GM23338 (cell line): ENCODE results near the gene GPR179. TPM values are rescaled to one million over a fixed set of nuclear protein-coding genes. Genes with fewer than 3 reads are reported as not detected.

Experiments
- ATAC-seq: fragments of 200-7000 bp; cut with Tn5 transposase; 3 replicates; pipeline ENCODE4 v1.9.1; 2020
- DNase-seq: peaks from one replicate; pipeline ENCODE4 v3.0.0-alpha.2; 2015; ENCODE audit warnings: low spot score
- H2AFZ ChIP-seq: fragments of 200-600 bp; sonication (generic); 2 replicates; pipeline ENCODE4 v1.8.0; 2016; ENCODE audit warnings: antibody characterized with exemption, mild to moderate bottlenecking, moderate library complexity
- H3F3A ChIP-seq: fragments of 200-600 bp; sonication (generic); replicated peaks from 2 replicates; pipeline ENCODE4 v1.8.0; 2017; ENCODE audit warnings: antibody characterized with exemption, mixed run types, low read depth
- H3K27ac ChIP-seq: fragments of 200-600 bp; sonication (generic); 2 replicates; pipeline ENCODE4 v1.6.1; 2016; ENCODE audit warnings: low read depth
- H3K27me3 ChIP-seq: fragments of 200-600 bp; sonication (generic); 2 replicates; pipeline ENCODE4 v1.8.0; 2016; ENCODE audit warnings: mild to moderate bottlenecking, mixed run types, moderate library complexity; ENCODE audit not compliant: insufficient read depth
- H3K36me3 ChIP-seq: fragments of 200-600 bp; sonication (generic); 2 replicates; pipeline ENCODE4 v1.8.0; 2016; ENCODE audit warnings: mild to moderate bottlenecking; ENCODE audit not compliant: insufficient read depth
- H3K4me1 ChIP-seq: fragments of 200-600 bp; sonication (generic); 2 replicates; pipeline ENCODE4 v1.8.0; 2016; ENCODE audit warnings: mild to moderate bottlenecking, moderate library complexity; ENCODE audit not compliant: insufficient read depth
- H3K4me2 ChIP-seq: fragments of 200-600 bp; sonication (generic); 2 replicates; pipeline ENCODE4 v1.7.1; 2017; ENCODE audit warnings: mixed run types
- H3K4me3 ChIP-seq: fragments of 200-600 bp; sonication (generic); 2 replicates; pipeline ENCODE4 v1.6.1; 2016; ENCODE audit warnings: mixed run types
- H3K79me2 ChIP-seq: fragments of 200-600 bp; sonication (generic); replicated peaks from 2 replicates; pipeline ENCODE4 v1.8.0; 2017; ENCODE audit warnings: mild to moderate bottlenecking; ENCODE audit not compliant: insufficient read depth
- H3K9me2 ChIP-seq: fragments of 200-600 bp; sonication (generic); 2 replicates; pipeline ENCODE4 v1.8.0; 2017; ENCODE audit not compliant: insufficient read depth
- H4K20me1 ChIP-seq: fragments of 200-600 bp; sonication (generic); replicated peaks from 2 replicates; pipeline ENCODE4 v1.8.0; 2017; ENCODE audit warnings: mild to moderate bottlenecking; ENCODE audit not compliant: insufficient read depth
- H3K27ac Mint-ChIP-seq: 2 replicates; pipeline ENCODE4 v1.8.0; 2020; ENCODE audit warnings: inconsistent platforms, mild to moderate bottlenecking, moderate library complexity, mixed read lengths
- H3K27me3 Mint-ChIP-seq: 3 replicates; pipeline ENCODE4 v1.8.0; 2022; ENCODE audit warnings: low read depth, mild to moderate bottlenecking, moderate library complexity, mixed read lengths, inconsistent platforms; ENCODE audit not compliant: insufficient read depth, poor library complexity
- H3K36me3 Mint-ChIP-seq: 3 replicates; pipeline ENCODE4 v1.8.0; 2021; ENCODE audit warnings: low read depth, mild to moderate bottlenecking, inconsistent platforms, moderate library complexity, mixed read lengths
- H3K4me1 Mint-ChIP-seq: 3 replicates; pipeline ENCODE4 v1.8.0; 2020; ENCODE audit warnings: mild to moderate bottlenecking, inconsistent platforms, mixed read lengths
- H3K4me3 Mint-ChIP-seq: 3 replicates; pipeline ENCODE4 v1.8.0; 2021; ENCODE audit warnings: moderate library complexity, mild to moderate bottlenecking, inconsistent platforms, mixed read lengths
- H3K9me3 Mint-ChIP-seq: 3 replicates; pipeline ENCODE4 v1.8.0; 2020; ENCODE audit warnings: moderate library complexity, mild to moderate bottlenecking, inconsistent platforms, mixed read lengths
- CREB1 ChIP-seq: fragments of 250-450 bp; sonication (Bioruptor Pico); IDR thresholded peaks from 2 replicates; pipeline ENCODE4 v1.5.0; 2020; ENCODE audit warnings: low read depth, mild to moderate bottlenecking, moderate library complexity
- ETS1 ChIP-seq: IDR thresholded peaks from 2 replicates; pipeline ENCODE4 v1.6.1; 2016; ENCODE audit warnings: antibody characterized with exemption
- EZH2 ChIP-seq: fragments of 200-600 bp; sonication (generic); IDR thresholded peaks from one replicate; pipeline ENCODE4 v1.8.0; 2017; ENCODE audit warnings: antibody characterized with exemption, mild to moderate bottlenecking, low read depth; ENCODE audit not compliant: unreplicated experiment
- EZH2phosphoT487 ChIP-seq: fragments of 200-600 bp; sonication (generic); IDR thresholded peaks from one replicate; pipeline ENCODE4 v1.8.1; 2018; ENCODE audit warnings: antibody characterized with exemption; ENCODE audit not compliant: unreplicated experiment
- NANOG ChIP-seq: IDR thresholded peaks from 2 replicates; pipeline ENCODE4 v1.6.1; 2016; ENCODE audit warnings: antibody characterized with exemption, borderline replicate concordance
- ZNF114 ChIP-seq: fragments of 250-450 bp; sonication (Bioruptor Pico); IDR thresholded peaks from 2 replicates; pipeline ENCODE4 v1.5.0; 2020; ENCODE audit warnings: mild to moderate bottlenecking, moderate library complexity
- ZNF462 ChIP-seq: fragments of 250-450 bp; sonication (Bioruptor Pico); IDR thresholded peaks from 2 replicates; pipeline ENCODE4 v1.5.0; 2020; ENCODE audit warnings: mild to moderate bottlenecking, moderate library complexity
- polyA plus RNA-seq: library from polyadenylated mRNA; unstranded; fragments of >200 nt; fragmentation: Nextera tagmentation; extraction: Ambion mirVana; gene quantifications from 2 replicates; pipeline ENCODE4 v1.2.1, GENCODE V29; 2016
- total RNA-seq: library from RNA; depleted of rRNA; stranded (reverse); fragments of >200 nt; shearing (Covaris generic); gene quantifications from 2 replicates; pipeline ENCODE4 v1.2.3, GENCODE V29; 2014

Gene GPR179
- total and polyA plus RNA-seq, 2 experiments from 2014 or later = 0.03 TPM

- no peak overlapping the region; the same call in 2 of the 3 replicates for H3K4me3 Mint-ChIP-seq
- H3K36me3 Mint-ChIP-seq = no peaks in the 10 kb centered on the region; the same call in 2 of the 3 replicates
- H3K27me3 ChIP-seq = no peaks in the 10 kb centered on the region
- ATAC-seq (no peak), DNase-seq (no peak)
- no peaks in the 10 kb centered on the region; the same call in 1 of the 2 replicates for H3F3A ChIP-seq
- H3K4me3 ChIP-seq = no peak overlapping the region
- TF ChIP-seq NANOG (no peak), CREB1 (CRISPR knock-in tag) (no peak)
- H3K36me3 ChIP-seq = no peaks in the 10 kb centered on the region
- peaks cover 9% of the 10 kb centered on the region; the same call in 1 of the 2 replicates for H3K9me2 ChIP-seq
- no peak overlapping the region for H2AFZ ChIP-seq
- H3K4me1 Mint-ChIP-seq = peaks cover 59% of the 10 kb centered on the region
- H3K9me3 Mint-ChIP-seq = no peaks in the 10 kb centered on the region
- H3K4me1 ChIP-seq = peaks cover 9% of the 10 kb centered on the region
- 0 out of 2 replicates have a peak overlapping the region, but pooled peaks have one; percentile 46 for H3K27ac Mint-ChIP-seq
- no peaks in the 10 kb centered on the region for H3K79me2 ChIP-seq
- H3K27ac ChIP-seq = peak overlapping the region; percentile 26; the same call in 1 of the 2 replicates
- H3K27me3 Mint-ChIP-seq = peaks cover 9% of the 10 kb centered on the region
- H3K4me2 ChIP-seq = no peak overlapping the region
- no peaks in the 10 kb centered on the region for H4K20me1 ChIP-seq
Observed at GRCh38 chr17:38329808-38330730, 13.7 kb downstream of the GPR179 start.

GRCh38 chr17:38329284-38329683 lies 14.5 kb downstream of the GPR179 start:
- Histone ChIP-seq H3F3A (no peaks in the 10 kb centered on the region; the same call in 1 of the 2 replicates), H3K4me1 (peaks cover 15% of the 10 kb centered on the region), H3K4me3 (no peak overlapping the region), H4K20me1 (no peaks in the 10 kb centered on the region), H3K27me3 (no peaks in the 10 kb centered on the region), H3K36me3 (no peaks in the 10 kb centered on the region), H3K4me2 (no peak overlapping the region), H3K27ac (0 out of 2 replicates have a peak overlapping the region, but pooled peaks have one; percentile 32), H2AFZ (no peak overlapping the region), H3K79me2 (no peaks in the 10 kb centered on the region), H3K9me2 (peaks cover 9% of the 10 kb centered on the region; the same call in 1 of the 2 replicates)
- Mint-ChIP-seq H3K9me3 (no peaks in the 10 kb centered on the region), H3K4me1 (peaks cover 64% of the 10 kb centered on the region), H3K27me3 (peaks cover 5% of the 10 kb centered on the region), H3K27ac (peak overlapping the region; percentile 64; the same call in 1 of the 2 replicates), H3K36me3 (no peaks in the 10 kb centered on the region; the same call in 2 of the 3 replicates), H3K4me3 (no peak overlapping the region)
- TF ChIP-seq ZNF114 (CRISPR knock-in tag) (no peak), EZH2 (no peak), NANOG (no peak), EZH2phosphoT487 (no peak), CREB1 (CRISPR knock-in tag) (no peak), ETS1 (no peak), ZNF462 (CRISPR knock-in tag) (no peak)
- ATAC-seq (no peak), DNase-seq (no peak)
